ENCODE data around the gene CLCF1.

CLCF1 gene

DNA sequence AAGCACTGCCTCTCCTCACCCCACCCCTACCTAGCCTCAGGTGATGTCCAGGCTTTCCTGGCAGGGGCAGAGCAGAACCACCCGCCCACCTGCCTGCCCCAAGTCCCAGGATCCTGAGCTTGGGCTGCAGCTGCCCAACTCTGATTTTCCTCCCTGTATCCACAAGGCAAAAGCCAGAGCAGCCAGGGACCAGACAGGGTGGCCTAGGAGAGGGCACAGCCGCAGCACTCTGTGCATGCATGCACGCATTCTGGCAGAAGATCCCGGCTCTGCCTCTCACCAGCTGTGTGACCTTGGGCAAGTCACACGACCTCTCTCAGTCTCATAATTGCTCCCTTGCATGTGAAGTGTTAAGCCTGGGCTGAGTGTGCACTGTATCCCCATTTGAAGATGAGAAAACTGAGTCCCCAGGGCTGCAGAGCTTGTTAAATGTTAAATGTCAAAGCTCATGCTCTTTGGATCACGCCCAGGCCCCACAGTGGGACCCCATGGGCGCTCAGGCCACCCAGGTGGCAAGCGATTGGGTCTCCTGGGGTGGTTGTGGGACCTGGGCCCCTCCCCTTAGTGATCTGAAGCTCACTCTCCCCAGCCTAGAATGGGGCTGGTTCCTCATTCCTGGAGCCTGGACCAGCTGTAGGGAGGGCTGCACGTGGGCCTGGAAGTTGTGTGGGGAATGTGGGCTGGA lies 39.2 kb upstream of the CLCF1 start:
- DNase-seq (ENCODE audit: extremely low read depth, low read depth), result no peak
- H3K4me3 ChIP-seq (replicated peaks; ENCODE audit: low read depth, low read length), result no peak overlapping the region
- TF ChIP-seq, protein P1, sequence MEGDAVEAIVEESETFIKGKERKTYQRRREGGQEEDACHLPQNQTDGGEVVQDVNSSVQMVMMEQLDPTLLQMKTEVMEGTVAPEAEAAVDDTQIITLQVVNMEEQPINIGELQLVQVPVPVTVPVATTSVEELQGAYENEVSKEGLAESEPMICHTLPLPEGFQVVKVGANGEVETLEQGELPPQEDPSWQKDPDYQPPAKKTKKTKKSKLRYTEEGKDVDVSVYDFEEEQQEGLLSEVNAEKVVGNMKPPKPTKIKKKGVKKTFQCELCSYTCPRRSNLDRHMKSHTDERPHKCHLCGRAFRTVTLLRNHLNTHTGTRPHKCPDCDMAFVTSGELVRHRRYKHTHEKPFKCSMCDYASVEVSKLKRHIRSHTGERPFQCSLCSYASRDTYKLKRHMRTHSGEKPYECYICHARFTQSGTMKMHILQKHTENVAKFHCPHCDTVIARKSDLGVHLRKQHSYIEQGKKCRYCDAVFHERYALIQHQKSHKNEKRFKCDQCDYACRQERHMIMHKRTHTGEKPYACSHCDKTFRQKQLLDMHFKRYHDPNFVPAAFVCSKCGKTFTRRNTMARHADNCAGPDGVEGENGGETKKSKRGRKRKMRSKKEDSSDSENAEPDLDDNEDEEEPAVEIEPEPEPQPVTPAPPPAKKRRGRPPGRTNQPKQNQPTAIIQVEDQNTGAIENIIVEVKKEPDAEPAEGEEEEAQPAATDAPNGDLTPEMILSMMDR (IDR thresholded peaks at IDR 0.05; ENCODE audit: low read depth, low read length, missing control alignments), result no peak

DNA sequence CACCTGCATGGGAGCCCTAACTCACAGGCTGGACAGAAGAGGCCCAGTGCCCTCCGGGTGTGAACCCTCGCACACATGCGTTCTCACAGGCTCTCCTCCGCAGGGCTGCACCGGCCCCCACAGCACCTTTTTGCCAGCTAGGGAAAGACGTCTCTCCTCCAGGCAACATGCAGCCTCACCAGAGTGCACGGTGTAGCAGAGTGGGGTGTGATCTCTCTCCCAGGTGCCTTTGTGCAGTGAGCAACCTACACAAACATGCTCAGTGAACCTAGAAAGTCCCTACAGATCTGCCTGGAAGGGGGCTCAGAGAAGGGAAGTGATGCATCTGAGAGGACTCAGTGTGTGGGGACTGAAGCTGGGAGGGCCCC lies 38.4 kb upstream of the CLCF1 start:
- DNase-seq (ENCODE audit: extremely low read depth, low read depth), result no peak
- TF ChIP-seq, protein P1 (IDR thresholded peaks at IDR 0.05; ENCODE audit: low read depth, low read length, missing control alignments), result no peak
- H3K4me3 ChIP-seq (replicated peaks; ENCODE audit: low read depth, low read length), result no peak overlapping the region

- TF ChIP-seq, protein P1 (IDR thresholded peaks at IDR 0.05; ENCODE audit: low read depth, low read length, missing control alignments), result no peak
- DNase-seq (ENCODE audit: extremely low read depth, low read depth), result no peak
- H3K4me3 ChIP-seq (replicated peaks; ENCODE audit: low read depth, low read length), result no peak overlapping the region
Measured at GRCh38 chr11:67410984-67411784, 37.8 kb upstream of the CLCF1 start.

DNA sequence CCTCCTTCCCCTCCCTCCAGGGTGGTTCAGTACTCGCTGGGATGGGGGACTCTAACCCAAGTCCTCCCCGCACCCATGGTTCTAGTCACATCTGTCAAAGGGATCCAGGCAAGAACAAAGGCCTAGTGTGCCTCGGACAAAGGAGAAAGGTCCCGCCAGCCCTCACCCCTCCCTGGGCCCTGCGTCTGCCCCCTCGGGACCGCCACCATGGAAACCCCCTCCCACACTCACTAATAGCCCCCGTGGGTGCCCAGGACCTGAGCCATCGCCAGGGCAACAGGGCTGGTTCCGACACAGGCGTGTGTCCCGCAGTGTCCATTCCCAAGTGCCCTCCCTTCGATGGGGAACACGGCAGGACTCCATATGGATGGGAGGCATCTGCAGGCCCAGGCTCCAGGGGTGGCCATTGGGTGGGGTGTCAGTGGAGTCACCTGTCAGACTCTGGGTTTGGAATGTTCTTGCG lies 37.0 kb upstream of the CLCF1 start:
- DNase-seq (ENCODE audit: extremely low read depth, low read depth), result no peak
- TF ChIP-seq, protein P1 (IDR thresholded peaks at IDR 0.05; ENCODE audit: low read depth, low read length, missing control alignments), result no peak
- H3K4me3 ChIP-seq (replicated peaks; ENCODE audit: low read depth, low read length), result no peak overlapping the region

GRCh38 chr11:67409781-67410368 lies 36.5 kb upstream of the CLCF1 start:
- TF ChIP-seq, protein P1 (IDR thresholded peaks at IDR 0.05; ENCODE audit: low read depth, low read length, missing control alignments), result no peak
- DNase-seq (ENCODE audit: extremely low read depth, low read depth), result no peak
- H3K4me3 ChIP-seq (replicated peaks; ENCODE audit: low read depth, low read length), result no peak overlapping the region

GRCh38 chr11:67409261-67409666 lies 35.9 kb upstream of the CLCF1 start:
- TF ChIP-seq, protein P1 (IDR thresholded peaks at IDR 0.05; ENCODE audit: low read depth, low read length, missing control alignments), result no peak
- DNase-seq (ENCODE audit: extremely low read depth, low read depth), result no peak
- H3K4me3 ChIP-seq (replicated peaks; ENCODE audit: low read depth, low read length), result no peak overlapping the region
